HUES6 (cell line): Measurements from ENCODE around the gene HSD17B2.

Experiments
- H3K27ac ChIP-seq: 2 replicates; pipeline ENCODE4 v1.7.0; 2013; ENCODE audit warnings: low read depth, mild to moderate bottlenecking, low read length, inconsistent platforms
- H3K27me3 ChIP-seq: 2 replicates; pipeline ENCODE4 v1.6.1; 2013; ENCODE audit warnings: low read length; ENCODE audit not compliant: control insufficient read depth, insufficient read depth
- H3K36me3 ChIP-seq: 2 replicates; pipeline ENCODE4 v1.6.1; 2013; ENCODE audit warnings: low read length; ENCODE audit not compliant: control insufficient read depth, insufficient read depth
- H3K4me1 ChIP-seq: 2 replicates; pipeline ENCODE4 v1.6.1; 2013; ENCODE audit warnings: low read length; ENCODE audit not compliant: control insufficient read depth, insufficient read depth
- H3K4me3 ChIP-seq: 2 replicates; pipeline ENCODE4 v1.5.1; 2013; ENCODE audit warnings: low read depth, low read length
- H3K9ac ChIP-seq: one replicate; pipeline ENCODE4 v1.6.1; 2013; ENCODE audit warnings: mild to moderate bottlenecking, low read length
- H3K9me3 ChIP-seq: 2 replicates; pipeline ENCODE4 v1.6.1; 2013; ENCODE audit warnings: low read depth, low read length; ENCODE audit not compliant: control insufficient read depth, insufficient read depth

HSD17B2 gene

GRCh38 chr16:82034981-82035612 lies at the start of gene HSD17B2:
Gene HSD17B2 (plus strand): TSS chr16:82035253. CDS start chr16:82035425, 172 bp downstream.
- Histone ChIP-seq H3K9me3 (no peaks in the 10 kb centered on the region), H3K27me3 (no peaks in the 10 kb centered on the region), H3K9ac (no peak within 1 kb of the TSS), H3K27ac (no peak within 1 kb of the TSS), H3K36me3 (no peaks in the 10 kb centered on the region), H3K4me3 (no peak within 1 kb of the TSS), H3K4me1 (no peaks in the 10 kb centered on the region)

GRCh38 chr16:81987121-81987520 lies 47.9 kb upstream of the HSD17B2 start:
- Histone ChIP-seq H3K9me3 (no peaks in the 10 kb centered on the region), H3K36me3 (no peaks in the 10 kb centered on the region), H3K4me1 (peaks cover 4% of the 10 kb centered on the region; the same call in 1 of the 2 replicates), H3K9ac (no peak overlapping the region), H3K4me3 (no peak overlapping the region), H3K27me3 (no peaks in the 10 kb centered on the region), H3K27ac (no peak overlapping the region)

- Histone ChIP-seq H3K4me3 (no peak overlapping the region), H3K36me3 (no peaks in the 10 kb centered on the region), H3K4me1 (peaks cover 4% of the 10 kb centered on the region; the same call in 1 of the 2 replicates), H3K27me3 (no peaks in the 10 kb centered on the region), H3K9me3 (no peaks in the 10 kb centered on the region), H3K9ac (no peak overlapping the region), H3K27ac (no peak overlapping the region)
These were observed 47.3 kb upstream of the HSD17B2 start for GRCh38 chr16:81987706-81988105.

- peaks cover 15% of the 10 kb centered on the region for H3K4me1 ChIP-seq
These were observed 42.2 kb upstream of the HSD17B2 start for GRCh38 chr16:81992859-81993258.

GRCh38 chr16:81994485-81994884 lies 40.6 kb upstream of the HSD17B2 start:
- no peak overlapping the region for H3K27ac ChIP-seq

More at GRCh38 chr16:81992859-81993258, 42.2 kb upstream of the HSD17B2 start:
- no peak overlapping the region for H3K9ac ChIP-seq
- H3K27me3 ChIP-seq, result no peaks in the 10 kb centered on the region
- no peaks in the 10 kb centered on the region for H3K36me3 ChIP-seq
- no peak overlapping the region for H3K4me3 ChIP-seq
- no peak overlapping the region for H3K27ac ChIP-seq
- no peaks in the 10 kb centered on the region for H3K9me3 ChIP-seq

GRCh38 chr16:81995651-81996050 lies 39.4 kb upstream of the HSD17B2 start:
- no peak overlapping the region for H3K27ac ChIP-seq
- H3K4me3 ChIP-seq, result no peak overlapping the region
- no peaks in the 10 kb centered on the region for H3K9me3 ChIP-seq
- H3K27me3 ChIP-seq, result no peaks in the 10 kb centered on the region
- H3K9ac ChIP-seq, result no peak overlapping the region
- no peaks in the 10 kb centered on the region for H3K36me3 ChIP-seq
- peaks cover 12% of the 10 kb centered on the region for H3K4me1 ChIP-seq

More at GRCh38 chr16:81994485-81994884, 40.6 kb upstream of the HSD17B2 start:
- H3K9me3 ChIP-seq, result no peaks in the 10 kb centered on the region
- no peaks in the 10 kb centered on the region for H3K27me3 ChIP-seq
- H3K9ac ChIP-seq, result no peak overlapping the region
- H3K4me1 ChIP-seq, result peaks cover 15% of the 10 kb centered on the region
- H3K36me3 ChIP-seq, result no peaks in the 10 kb centered on the region
- H3K4me3 ChIP-seq, result no peak overlapping the region

GRCh38 chr16:81996664-81997509 lies 38.2 kb upstream of the HSD17B2 start:
- no peak overlapping the region for H3K9ac ChIP-seq
- no peaks in the 10 kb centered on the region for H3K9me3 ChIP-seq
- H3K4me1 ChIP-seq, result peaks cover 10% of the 10 kb centered on the region
- no peaks in the 10 kb centered on the region for H3K36me3 ChIP-seq
- no peaks in the 10 kb centered on the region for H3K27me3 ChIP-seq
- H3K4me3 ChIP-seq, result no peak overlapping the region
- H3K27ac ChIP-seq, result no peak overlapping the region

GRCh38 chr16:81997738-81998137 lies 37.3 kb upstream of the HSD17B2 start:
- Histone ChIP-seq H3K36me3 (no peaks in the 10 kb centered on the region), H3K9ac (no peak overlapping the region), H3K4me1 (peaks cover 10% of the 10 kb centered on the region), H3K4me3 (no peak overlapping the region), H3K27ac (no peak overlapping the region), H3K9me3 (no peaks in the 10 kb centered on the region), H3K27me3 (no peaks in the 10 kb centered on the region)

- Histone ChIP-seq H3K36me3 (no peaks in the 10 kb centered on the region), H3K27ac (no peak overlapping the region), H3K4me1 (no peaks in the 10 kb centered on the region; the same call in 1 of the 2 replicates), H3K4me3 (no peak overlapping the region), H3K9me3 (peaks cover 6% of the 10 kb centered on the region; the same call in 1 of the 2 replicates), H3K9ac (no peak overlapping the region), H3K27me3 (no peaks in the 10 kb centered on the region)
These were observed 32.2 kb upstream of the HSD17B2 start for GRCh38 chr16:82002831-82003230.

- no peak overlapping the region for H3K27ac ChIP-seq
- H3K9ac ChIP-seq, result no peak overlapping the region
- H3K9me3 ChIP-seq, result peaks cover 22% of the 10 kb centered on the region
- no peaks in the 10 kb centered on the region; the same call in 1 of the 2 replicates for H3K4me1 ChIP-seq
- no peaks in the 10 kb centered on the region for H3K27me3 ChIP-seq
- no peaks in the 10 kb centered on the region for H3K36me3 ChIP-seq
- H3K4me3 ChIP-seq, result no peak overlapping the region
These were observed 30.5 kb upstream of the HSD17B2 start for GRCh38 chr16:82004601-82005000.
